Measurements from ENCODE around the gene UBE2Z. TPM values are rescaled to one million over a fixed set of nuclear protein-coding genes. Genes with fewer than 3 reads are reported as not detected.

The UBE2Z gene
- total and polyA plus RNA-seq, 2 of the 13 experiments (the other 11 are each of a cell fraction or from before 2014, with no cell fraction given), result 63.2 to 122 TPM

DNA sequence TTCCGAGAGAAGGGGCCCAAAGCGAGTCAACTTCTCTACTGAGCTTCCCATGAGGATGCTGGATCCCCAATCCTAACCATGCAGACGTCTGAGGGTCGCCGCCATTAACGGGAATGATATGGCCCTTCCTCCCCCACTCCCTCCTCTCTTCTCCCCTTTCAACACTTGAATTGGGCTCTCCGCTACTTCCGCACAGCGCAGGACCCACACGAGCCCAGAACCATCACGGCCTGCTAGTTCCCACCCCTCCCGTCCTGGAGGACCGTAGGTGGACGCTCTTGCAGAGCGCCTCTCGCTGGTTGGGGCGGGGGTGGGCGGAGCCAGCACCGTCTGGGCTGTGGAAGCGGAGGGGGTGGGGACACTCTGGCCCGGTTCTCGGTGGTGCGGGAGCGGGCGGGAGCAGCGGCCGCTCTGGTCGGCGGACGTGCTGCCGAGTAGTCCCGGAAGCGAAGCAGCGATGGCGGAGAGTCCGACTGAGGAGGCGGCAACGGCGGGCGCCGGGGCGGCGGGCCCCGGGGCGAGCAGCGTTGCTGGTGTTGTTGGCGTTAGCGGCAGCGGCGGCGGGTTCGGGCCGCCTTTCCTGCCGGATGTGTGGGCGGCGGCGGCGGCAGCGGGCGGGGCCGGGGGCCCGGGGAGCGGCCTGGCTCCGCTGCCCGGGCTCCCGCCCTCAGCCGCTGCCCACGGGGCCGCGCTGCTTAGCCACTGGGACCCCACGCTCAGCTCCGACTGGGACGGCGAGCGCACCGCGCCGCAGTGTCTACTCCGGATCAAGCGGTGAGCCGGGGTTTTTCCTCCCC is at the start of gene UBE2Z (continued):
- TF ChIP-seq E2F5 (CRISPR knock-in tag; conservative IDR thresholded peaks at IDR 0.05) (peak; percentile 62; the same call in 1 of the 2 replicates), BCL6 (CRISPR knock-in tag; IDR thresholded peaks at IDR 0.05) (peak; percentile 84), ZKSCAN1 (IDR thresholded peaks at IDR 0.05; ENCODE audit: low read length) (no peak; the same call in 1 of the 2 replicates), ATM (IDR thresholded peaks at IDR 0.05; ENCODE audit: borderline replicate concordance) (no peak), SMC3 (IDR thresholded peaks at IDR 0.05; ENCODE audit: low read length) (no peak), ZNF674 (CRISPR knock-in tag; IDR thresholded peaks at IDR 0.05; ENCODE audit: low read depth) (no peak), CBFB (CRISPR knock-in tag; IDR thresholded peaks at IDR 0.05) (peak; percentile 94), REXO4 (CRISPR knock-in tag; IDR thresholded peaks at IDR 0.05; ENCODE audit: borderline replicate concordance) (no peak), PHF20 (CRISPR knock-in tag; IDR thresholded peaks at IDR 0.05) (peak; percentile 93), ZNF432 (CRISPR knock-in tag; IDR thresholded peaks at IDR 0.05; ENCODE audit: borderline replicate concordance) (no peak), ZNF7 (CRISPR knock-in tag; IDR thresholded peaks at IDR 0.05) (no peak), ZNF777 (CRISPR knock-in tag; IDR thresholded peaks at IDR 0.05) (peak; percentile 77), AKAP8 (CRISPR knock-in tag; IDR thresholded peaks at IDR 0.05) (peak; percentile 87; the same call in 1 of the 2 replicates), ZNF616 (CRISPR knock-in tag; IDR thresholded peaks at IDR 0.05; ENCODE audit: low read depth) (peak; percentile 6; the same call in 1 of the 2 replicates), HIVEP1 (CRISPR knock-in tag; IDR thresholded peaks at IDR 0.05) (peak; percentile 92), RFX5 (IDR thresholded peaks at IDR 0.05; ENCODE audit: low read depth, low read length) (peak; percentile 47; the same call in 1 of the 2 replicates), ZNF253 (CRISPR knock-in tag; IDR thresholded peaks at IDR 0.05; ENCODE audit: borderline replicate concordance) (no peak; the same call in 1 of the 2 replicates), TAF15 (IDR thresholded peaks at IDR 0.05; ENCODE audit: low read depth, low read length, poor library complexity, severe bottlenecking) (no peak), PHB2 (IDR thresholded peaks at IDR 0.05; ENCODE audit: partially characterized antibody) (no peak), ZFX (CRISPR knock-in tag; IDR thresholded peaks at IDR 0.05; ENCODE audit: low read depth) (peak; percentile 100)
- TF ChIP-seq, protein P1, sequence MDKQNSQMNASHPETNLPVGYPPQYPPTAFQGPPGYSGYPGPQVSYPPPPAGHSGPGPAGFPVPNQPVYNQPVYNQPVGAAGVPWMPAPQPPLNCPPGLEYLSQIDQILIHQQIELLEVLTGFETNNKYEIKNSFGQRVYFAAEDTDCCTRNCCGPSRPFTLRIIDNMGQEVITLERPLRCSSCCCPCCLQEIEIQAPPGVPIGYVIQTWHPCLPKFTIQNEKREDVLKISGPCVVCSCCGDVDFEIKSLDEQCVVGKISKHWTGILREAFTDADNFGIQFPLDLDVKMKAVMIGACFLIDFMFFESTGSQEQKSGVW (CRISPR knock-in tag; IDR thresholded peaks at IDR 0.05; ENCODE audit: borderline replicate concordance), result no peak
- TF ChIP-seq, protein P2, sequence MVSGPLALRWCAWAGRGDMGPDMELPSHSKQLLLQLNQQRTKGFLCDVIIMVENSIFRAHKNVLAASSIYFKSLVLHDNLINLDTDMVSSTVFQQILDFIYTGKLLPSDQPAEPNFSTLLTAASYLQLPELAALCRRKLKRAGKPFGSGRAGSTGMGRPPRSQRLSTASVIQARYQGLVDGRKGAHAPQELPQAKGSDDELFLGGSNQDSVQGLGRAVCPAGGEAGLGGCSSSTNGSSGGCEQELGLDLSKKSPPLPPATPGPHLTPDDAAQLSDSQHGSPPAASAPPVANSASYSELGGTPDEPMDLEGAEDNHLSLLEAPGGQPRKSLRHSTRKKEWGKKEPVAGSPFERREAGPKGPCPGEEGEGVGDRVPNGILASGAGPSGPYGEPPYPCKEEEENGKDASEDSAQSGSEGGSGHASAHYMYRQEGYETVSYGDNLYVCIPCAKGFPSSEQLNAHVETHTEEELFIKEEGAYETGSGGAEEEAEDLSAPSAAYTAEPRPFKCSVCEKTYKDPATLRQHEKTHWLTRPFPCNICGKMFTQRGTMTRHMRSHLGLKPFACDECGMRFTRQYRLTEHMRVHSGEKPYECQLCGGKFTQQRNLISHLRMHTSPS (CRISPR knock-in tag; IDR thresholded peaks at IDR 0.05; ENCODE audit: low read depth), result peak; percentile 23; the same call in 1 of the 2 replicates
- TF ChIP-seq, protein P3, sequence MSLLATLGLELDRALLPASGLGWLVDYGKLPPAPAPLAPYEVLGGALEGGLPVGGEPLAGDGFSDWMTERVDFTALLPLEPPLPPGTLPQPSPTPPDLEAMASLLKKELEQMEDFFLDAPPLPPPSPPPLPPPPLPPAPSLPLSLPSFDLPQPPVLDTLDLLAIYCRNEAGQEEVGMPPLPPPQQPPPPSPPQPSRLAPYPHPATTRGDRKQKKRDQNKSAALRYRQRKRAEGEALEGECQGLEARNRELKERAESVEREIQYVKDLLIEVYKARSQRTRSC (CRISPR knock-in tag; IDR thresholded peaks at IDR 0.05; ENCODE audit: low read depth), result peak; percentile 75
- TF ChIP-seq, protein P4, sequence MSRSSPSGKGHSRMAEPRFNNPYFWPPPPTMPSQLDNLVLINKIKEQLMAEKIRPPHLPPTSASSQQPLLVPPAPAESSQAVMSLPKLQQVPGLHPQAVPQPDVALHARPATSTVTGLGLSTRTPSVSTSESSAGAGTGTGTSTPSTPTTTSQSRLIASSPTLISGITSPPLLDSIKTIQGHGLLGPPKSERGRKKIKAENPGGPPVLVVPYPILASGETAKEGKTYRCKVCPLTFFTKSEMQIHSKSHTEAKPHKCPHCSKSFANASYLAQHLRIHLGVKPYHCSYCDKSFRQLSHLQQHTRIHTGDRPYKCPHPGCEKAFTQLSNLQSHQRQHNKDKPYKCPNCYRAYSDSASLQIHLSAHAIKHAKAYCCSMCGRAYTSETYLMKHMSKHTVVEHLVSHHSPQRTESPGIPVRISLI (CRISPR knock-in tag; IDR thresholded peaks at IDR 0.05; ENCODE audit: borderline replicate concordance), result no peak; the same call in 1 of the 2 replicates

Measured in HepG2 (cell line).